ENCODE measurements around the gene NAALADL2.

NAALADL2 gene

DNA sequence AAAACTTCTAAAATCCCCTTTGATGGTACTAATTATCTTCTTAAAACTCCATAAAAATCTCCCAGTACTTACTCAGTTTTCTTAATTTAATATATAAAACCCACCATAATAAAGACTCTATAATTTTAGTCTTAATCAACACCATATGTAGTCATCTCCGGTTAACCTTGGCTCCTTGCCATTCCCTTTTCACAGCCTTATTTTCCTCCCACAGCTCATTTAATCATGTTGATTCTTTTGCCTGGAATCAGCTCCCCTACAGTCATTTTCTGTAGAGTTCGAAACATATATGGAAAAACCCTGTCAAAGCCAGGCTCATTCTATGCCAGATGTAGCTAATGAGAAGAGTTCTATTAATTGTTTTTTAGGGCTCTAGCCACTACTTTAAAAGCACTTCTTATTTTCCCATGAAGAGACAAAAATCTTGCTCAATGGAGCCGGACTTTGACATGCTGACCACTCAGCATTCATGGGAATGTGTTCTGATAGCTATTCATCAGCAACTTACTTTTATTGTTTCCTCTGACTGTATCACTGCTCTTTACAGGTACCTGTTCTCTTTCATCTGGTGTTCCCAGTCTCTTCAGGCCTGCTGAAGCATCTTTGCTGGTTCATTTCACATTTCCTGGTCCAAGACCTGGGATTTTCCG is 573.4 kb downstream of the NAALADL2 start:
- TF ChIP-seq, protein P1, sequence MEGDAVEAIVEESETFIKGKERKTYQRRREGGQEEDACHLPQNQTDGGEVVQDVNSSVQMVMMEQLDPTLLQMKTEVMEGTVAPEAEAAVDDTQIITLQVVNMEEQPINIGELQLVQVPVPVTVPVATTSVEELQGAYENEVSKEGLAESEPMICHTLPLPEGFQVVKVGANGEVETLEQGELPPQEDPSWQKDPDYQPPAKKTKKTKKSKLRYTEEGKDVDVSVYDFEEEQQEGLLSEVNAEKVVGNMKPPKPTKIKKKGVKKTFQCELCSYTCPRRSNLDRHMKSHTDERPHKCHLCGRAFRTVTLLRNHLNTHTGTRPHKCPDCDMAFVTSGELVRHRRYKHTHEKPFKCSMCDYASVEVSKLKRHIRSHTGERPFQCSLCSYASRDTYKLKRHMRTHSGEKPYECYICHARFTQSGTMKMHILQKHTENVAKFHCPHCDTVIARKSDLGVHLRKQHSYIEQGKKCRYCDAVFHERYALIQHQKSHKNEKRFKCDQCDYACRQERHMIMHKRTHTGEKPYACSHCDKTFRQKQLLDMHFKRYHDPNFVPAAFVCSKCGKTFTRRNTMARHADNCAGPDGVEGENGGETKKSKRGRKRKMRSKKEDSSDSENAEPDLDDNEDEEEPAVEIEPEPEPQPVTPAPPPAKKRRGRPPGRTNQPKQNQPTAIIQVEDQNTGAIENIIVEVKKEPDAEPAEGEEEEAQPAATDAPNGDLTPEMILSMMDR (IDR thresholded peaks at IDR 0.05; ENCODE audit: low read depth, low read length): no peak
- DNase-seq: peak; percentile 14
- no peak overlapping the region for H3K4me3 ChIP-seq (ENCODE audit: low read depth, low read length)
- no peaks in the 10 kb centered on the region for H3K36me3 ChIP-seq
- H3K27me3 ChIP-seq: no peaks in the 10 kb centered on the region
- H3K4me1 ChIP-seq: peaks cover 6% of the 10 kb centered on the region; the same call in 1 of the 2 replicates
- no peaks in the 10 kb centered on the region for H3K9me3 ChIP-seq

DNA sequence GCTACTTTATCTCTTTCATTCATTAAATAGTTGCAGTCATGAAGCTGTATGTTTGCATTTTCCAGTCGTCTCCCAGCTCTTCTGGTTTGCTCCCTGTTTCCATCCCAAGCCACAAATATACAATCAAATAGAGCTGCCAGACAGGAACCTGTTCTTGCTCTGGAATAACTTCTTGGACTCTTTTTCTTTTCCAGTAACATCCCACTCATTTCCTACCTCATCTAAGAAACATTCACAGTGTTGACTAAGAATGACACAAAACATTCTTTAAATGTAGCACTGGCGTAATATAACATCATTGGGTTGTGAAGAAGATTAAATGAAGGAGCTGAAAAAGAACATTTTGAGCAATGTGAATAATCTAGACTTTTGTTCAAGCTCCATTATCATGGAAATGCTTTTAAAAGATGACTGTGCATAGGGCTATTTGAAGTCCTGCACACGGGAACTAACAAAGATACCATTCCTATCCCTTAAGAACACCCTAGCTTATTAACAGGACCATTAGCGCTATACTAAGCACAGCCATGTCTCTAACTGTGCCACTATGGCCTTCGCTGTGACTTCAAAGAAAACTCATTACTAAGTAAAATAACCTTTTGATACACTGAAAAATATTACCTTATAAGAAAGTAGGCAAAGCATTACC is 574.0 kb downstream of the NAALADL2 start:
- no peak for DNase-seq
- TF ChIP-seq, protein P1 (IDR thresholded peaks at IDR 0.05; ENCODE audit: low read depth, low read length): no peak
- H3K36me3 ChIP-seq: no peaks in the 10 kb centered on the region
- H3K4me1 ChIP-seq: peaks cover 6% of the 10 kb centered on the region; the same call in 1 of the 2 replicates
- H3K9me3 ChIP-seq: no peaks in the 10 kb centered on the region
- no peaks in the 10 kb centered on the region for H3K27me3 ChIP-seq
- no peak overlapping the region for H3K4me3 ChIP-seq (ENCODE audit: low read depth, low read length)

DNA sequence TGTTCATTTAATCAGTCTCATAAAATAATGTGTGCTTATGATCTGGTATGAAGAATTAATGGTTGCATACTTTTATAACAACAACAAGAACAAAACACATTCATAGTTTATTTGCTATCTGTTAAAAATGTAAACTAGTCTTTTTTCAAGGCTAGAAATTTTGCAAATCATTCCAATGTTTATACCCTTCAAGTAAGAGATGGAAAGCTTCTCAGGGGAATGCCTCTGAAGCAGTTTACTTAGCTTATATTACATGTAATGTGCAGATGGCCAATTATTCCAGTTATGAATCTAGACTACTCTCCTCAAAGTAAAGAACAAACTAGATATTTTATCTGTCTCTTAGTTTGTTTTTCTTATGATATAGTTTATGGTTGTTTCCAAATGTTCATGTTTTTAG is 575.4 kb downstream of the NAALADL2 start:
- H3K36me3 ChIP-seq: no peaks in the 10 kb centered on the region
- TF ChIP-seq, protein P1 (IDR thresholded peaks at IDR 0.05; ENCODE audit: low read depth, low read length): no peak
- DNase-seq: no peak
- H3K4me3 ChIP-seq (ENCODE audit: low read depth, low read length): no peak overlapping the region
- H3K27me3 ChIP-seq: no peaks in the 10 kb centered on the region
- peaks cover 6% of the 10 kb centered on the region; the same call in 1 of the 2 replicates for H3K4me1 ChIP-seq
- H3K9me3 ChIP-seq: no peaks in the 10 kb centered on the region

DNA sequence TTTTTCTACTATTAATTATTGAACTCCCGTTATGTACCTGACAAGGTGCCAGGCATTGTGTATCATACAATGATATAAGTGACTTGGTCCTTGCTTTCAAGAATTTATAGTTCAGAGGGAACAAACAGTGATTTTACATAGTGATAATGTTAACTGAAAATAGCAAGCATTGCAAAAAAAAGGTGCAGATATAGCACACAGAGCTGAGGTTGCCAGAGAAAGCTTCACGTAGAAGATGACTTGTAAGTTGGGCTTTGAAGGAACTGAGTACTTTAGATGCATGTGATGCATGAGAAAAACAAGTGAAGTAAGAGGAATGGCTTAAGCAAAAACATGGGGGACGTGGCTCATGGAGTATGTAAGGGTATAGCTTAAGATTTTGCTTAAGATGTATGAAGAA is 584.5 kb downstream of the NAALADL2 start:
- no peak for DNase-seq
- Histone ChIP-seq H3K27me3 (no peaks in the 10 kb centered on the region), H3K4me3 (ENCODE audit: low read depth, low read length) (no peak overlapping the region), H3K36me3 (no peaks in the 10 kb centered on the region), H3K9me3 (no peaks in the 10 kb centered on the region), H3K4me1 (no peaks in the 10 kb centered on the region)
- TF ChIP-seq, protein P1 (IDR thresholded peaks at IDR 0.05; ENCODE audit: low read depth, low read length): no peak

DNA sequence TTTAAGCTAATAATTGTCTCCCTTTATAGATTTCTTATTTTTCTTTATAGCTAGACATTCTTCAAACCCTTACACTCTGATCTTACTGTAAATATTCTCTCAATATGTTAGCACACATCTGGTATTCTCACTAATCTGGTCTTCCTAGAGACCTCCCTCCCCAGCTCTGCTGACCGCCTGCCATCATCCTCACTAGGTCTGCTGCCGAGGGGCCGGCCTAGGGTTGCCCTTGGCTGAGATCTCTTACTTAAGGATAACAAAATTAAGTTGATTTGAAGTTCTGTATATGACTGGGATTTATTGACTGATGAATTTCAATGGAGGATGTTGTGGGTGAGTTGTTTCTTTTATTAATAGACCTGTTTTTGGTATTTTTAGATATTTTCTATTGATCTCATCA is 586.6 kb downstream of the NAALADL2 start:
- Histone ChIP-seq H3K27me3 (no peaks in the 10 kb centered on the region), H3K4me3 (ENCODE audit: low read depth, low read length) (no peak overlapping the region), H3K9me3 (no peaks in the 10 kb centered on the region), H3K4me1 (no peaks in the 10 kb centered on the region), H3K36me3 (no peaks in the 10 kb centered on the region)
- TF ChIP-seq, protein P1 (IDR thresholded peaks at IDR 0.05; ENCODE audit: low read depth, low read length): no peak
- DNase-seq: no peak

DNA sequence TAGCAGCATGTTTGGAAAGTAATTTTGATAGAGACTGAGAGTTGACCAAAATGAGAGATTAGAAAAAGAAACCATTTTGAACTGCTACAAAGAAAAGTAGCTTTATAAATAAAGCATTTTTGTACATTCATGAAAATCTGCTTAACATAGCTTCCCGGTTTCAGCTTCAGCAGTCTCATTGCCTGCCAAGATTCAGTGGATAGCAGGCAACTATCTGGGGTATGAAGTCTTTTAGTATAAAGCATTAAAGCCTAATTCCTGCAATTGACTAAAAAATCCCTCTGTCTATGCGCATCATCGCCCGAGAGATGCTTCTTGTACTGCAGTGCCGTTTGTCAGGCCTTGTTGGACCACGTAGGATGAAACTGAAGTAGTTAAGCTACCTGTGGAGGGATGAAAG is 588.4 kb downstream of the NAALADL2 start:
- H3K4me1 ChIP-seq: no peaks in the 10 kb centered on the region
- no peak overlapping the region for H3K4me3 ChIP-seq (ENCODE audit: low read depth, low read length)
- no peaks in the 10 kb centered on the region for H3K27me3 ChIP-seq
- no peaks in the 10 kb centered on the region for H3K9me3 ChIP-seq
- H3K36me3 ChIP-seq: no peaks in the 10 kb centered on the region
- TF ChIP-seq, protein P1 (IDR thresholded peaks at IDR 0.05; ENCODE audit: low read depth, low read length): no peak
- no peak for DNase-seq
